Activated CD4-positive, alpha-beta T cell treated with anti-CD3 and anti-CD28 coated beads, Interleukin-2, Interleukin-6, amounts not matched to agents 100 ng/mL and 50 ng/mL, durations not matched to agents 16 hours and 8 hours (primary cell): ENCODE data around the gene RND1.
"Not testable (repeated sequence)": the region's sequence is repeated elsewhere in the genome, so short reads cannot be mapped to it uniquely, and the experiment has no call there.

Experiments
- DNase-seq: peaks from one replicate; pipeline ENCODE4 v3.0.0-alpha.2; 2020

The RND1 gene

DNA sequence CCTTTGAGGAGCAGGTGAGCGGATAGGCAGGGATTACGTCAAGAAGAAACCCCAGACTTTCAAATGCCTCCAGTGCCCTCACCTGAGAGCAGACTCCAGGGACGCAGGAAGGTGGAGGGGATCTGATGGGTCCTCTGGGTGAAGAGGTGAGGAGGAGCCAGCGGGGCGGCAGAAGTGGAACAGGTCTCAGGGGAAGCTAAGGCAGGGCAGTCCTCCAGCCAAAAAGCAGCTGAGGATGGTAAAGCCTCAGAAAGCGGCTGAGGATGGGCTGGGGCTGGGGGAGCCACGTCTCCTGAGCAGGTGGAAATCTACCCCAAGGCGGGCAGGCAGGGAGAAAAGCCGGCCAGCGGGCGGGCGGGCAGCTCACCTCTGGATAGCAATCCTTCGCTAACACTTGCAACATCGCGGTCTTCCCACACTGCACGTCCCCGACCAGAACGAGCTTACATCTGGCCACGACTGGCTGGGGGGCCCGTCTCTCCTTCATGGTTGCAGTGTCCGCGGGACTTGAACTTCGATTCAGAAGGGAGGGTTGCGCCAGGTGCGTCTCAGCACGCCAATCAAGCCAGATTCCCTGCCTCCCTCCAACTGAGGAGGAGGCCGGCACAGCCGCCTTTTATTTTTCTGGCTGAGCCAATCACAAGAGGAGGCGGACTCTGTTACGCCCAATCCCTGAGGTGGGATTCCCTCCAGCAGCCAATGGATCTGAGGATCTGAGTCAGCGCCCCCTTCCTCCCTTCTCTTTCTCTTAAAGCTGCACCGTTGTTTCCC is at the start of gene RND1:
TSS of gene RND1 (minus strand) at position 590 of the 771 bp plus-strand sequence. CDS start at position 487, 103 bp downstream.
- peak; percentile 92 for DNase-seq

DNA sequence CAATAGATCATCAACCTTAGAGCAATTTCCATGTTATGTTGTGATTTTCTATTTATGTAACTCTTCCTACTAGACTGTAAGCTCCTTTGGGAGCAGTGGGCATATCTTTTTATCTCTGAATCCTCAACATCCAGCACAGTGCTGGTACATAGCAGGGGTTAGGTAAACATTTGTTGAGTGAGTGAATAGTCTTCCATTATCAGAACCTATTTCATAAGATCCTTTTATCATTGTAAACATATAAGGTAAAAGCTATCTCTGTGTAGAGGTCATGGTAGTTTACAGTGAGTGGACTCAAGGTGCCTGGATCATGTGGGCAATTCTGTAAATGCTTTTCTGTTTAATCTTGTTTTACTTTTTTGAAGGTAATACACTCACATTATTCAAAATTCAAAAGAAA is 44.5 kb upstream of the RND1 start:
- DNase-seq = no peak

GRCh38 chr12:48909698-48910097 is 44.0 kb upstream of the RND1 start:
- DNase-seq = not testable (repeated sequence)

- DNase-seq = no peak
Observed at GRCh38 chr12:48907245-48907644, 41.6 kb upstream of the RND1 start.

- DNase-seq = peak; percentile 89
Observed at GRCh38 chr12:48903982-48904411, 38.3 kb upstream of the RND1 start.

DNA sequence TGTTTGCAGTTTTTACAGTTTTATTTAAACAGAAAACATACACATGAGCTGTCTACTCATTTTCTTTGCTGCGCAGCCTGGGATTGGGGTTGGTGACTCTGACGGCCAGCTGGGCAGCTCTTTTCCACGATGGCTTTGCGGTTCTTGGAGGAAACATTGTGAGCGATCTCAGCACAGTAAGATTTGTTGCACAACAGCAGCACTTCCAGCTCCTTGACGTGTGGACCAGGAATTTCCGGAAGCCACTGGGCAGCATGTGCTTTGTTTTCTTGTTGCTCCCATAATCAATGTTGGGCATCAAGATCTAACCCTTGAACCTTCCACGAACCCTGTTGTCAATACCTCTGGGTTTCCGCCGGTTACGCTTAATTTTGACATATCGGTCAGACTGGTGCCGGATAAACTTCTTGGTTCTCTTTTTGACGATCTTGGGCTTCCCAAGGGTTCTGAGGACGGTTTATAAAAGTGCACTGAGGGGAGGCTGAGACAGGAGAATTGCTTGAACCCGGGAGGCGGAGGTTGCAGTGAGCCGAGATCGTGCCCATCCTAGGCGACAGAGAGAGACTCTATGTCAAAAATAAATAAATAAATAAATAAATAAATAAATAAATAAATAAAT is 37.8 kb upstream of the RND1 start:
- DNase-seq = no peak

GRCh38 chr12:48901278-48901677 is 35.6 kb upstream of the RND1 start:
- DNase-seq = peak; percentile 77

- no peak for DNase-seq
Observed at GRCh38 chr12:48899651-48900050, 34.0 kb upstream of the RND1 start.

- no peak for DNase-seq
Observed at GRCh38 chr12:48894271-48894670, 28.6 kb upstream of the RND1 start.

DNA sequence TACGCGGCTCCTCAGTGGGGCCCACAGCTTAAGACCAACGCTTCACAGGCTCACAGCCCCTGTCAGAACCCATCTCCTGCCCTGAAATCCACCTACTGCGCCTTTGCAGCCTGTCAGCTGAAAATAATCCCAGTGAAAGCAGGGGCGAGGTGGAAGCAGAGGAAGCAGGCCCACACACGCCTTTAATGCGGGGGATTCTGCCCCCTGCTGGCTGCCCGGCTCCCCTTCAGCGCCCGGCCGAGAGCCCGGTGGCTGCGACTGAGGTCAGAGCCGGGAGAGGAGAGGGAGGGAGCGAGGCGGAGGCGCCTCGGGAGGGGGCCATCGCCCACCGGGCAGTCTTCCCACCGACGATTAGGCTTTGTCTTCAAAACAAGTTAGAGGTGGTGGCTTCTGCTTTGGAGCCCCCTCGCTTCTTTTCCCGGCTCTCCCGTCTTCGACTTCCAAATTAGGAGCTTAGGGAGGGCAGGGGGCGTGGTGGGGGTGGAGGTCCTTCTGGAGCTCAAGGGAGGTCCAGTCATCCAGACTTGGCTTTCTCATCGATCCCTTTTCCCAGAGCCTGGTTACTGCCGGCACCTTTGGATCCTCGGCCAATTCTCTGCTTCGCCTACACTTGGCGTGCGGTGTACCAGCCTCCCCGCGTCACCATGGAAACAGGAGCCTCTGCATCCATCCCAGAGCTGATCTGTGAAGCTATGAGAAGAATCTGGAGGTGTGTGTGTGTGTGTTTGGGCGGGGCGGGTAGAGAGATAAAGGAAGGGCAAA is 25.2 kb upstream of the RND1 start:
- DNase-seq = peak; percentile 85

DNA sequence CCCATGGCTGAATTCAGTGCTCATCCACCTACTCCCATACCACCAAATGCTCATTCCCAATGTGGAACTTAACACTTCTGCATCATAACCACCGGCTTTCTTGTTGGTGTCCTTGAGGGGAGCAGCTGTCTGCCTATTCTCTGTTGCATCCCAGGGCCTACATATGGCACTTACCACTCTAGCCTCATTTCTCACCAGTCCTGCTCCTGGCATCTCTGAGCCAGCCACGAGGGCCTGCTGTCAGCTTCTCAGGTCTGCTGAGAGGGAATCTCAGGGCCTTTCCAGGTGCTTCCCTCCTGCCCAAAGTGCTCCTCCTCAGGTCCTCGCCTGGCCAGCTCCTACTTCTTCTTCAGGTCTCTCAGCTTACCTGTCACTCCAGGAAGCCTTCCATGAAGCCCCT is 24.0 kb upstream of the RND1 start:
- DNase-seq = no peak

DNA sequence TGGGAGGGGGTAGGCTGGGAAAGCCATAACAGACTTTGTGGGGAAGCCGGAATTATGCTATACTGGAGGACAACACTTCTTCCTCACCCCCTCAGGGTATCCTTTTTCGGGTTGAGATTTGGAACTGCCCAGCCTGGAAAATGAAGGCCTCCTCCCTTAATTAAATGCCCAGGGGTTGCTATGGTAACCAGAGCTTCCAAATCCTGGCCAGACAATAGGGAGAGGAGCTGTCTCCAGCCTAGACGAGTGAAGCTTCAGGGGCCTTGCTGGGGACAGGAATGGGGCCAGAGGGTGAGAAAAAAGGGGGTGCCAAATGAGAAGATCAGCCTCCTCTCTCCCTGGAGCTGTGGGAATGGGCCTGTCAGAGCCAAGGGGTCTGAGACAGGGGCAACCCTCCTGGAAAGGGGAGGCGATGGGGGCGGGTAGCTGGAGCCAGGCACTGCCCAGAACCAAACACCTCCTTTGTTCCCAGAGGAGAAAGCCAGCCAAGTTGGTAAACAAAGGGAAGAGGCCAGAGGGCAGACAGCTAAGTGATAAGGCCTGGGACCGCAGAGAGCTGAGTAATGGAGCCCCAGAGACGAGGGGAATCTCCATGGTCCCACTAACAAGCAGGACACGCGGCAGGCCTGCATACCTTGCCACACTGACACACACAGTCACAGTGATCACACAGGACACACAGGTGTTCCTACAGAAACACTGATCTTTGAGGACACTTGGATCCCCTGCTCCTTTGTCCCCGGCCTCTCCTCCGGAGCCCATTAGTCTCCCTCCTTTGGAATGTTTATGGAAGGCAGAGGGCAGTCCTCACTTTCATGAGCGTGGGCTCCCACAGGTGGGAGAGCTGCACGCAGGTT is 17.9 kb upstream of the RND1 start:
- no peak for DNase-seq

DNA sequence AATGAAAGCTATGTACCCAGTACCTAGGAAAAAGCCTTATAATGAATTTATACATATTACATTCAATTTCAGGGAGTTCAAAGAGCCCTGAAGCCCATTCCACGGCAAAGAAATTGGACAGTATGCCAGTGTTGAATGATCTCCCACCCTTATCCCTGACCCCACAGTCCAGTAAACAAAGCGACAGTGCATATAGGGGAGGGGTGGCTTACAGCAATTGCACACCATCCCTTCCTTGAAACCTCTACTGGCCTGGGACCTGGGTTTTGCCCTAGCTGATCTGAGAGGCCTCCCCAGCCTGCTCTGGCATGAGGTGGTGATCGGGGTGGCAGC is 17.3 kb upstream of the RND1 start:
- no peak for DNase-seq

- DNase-seq = no peak
Observed at GRCh38 chr12:48882315-48882687, 16.6 kb upstream of the RND1 start.

DNA sequence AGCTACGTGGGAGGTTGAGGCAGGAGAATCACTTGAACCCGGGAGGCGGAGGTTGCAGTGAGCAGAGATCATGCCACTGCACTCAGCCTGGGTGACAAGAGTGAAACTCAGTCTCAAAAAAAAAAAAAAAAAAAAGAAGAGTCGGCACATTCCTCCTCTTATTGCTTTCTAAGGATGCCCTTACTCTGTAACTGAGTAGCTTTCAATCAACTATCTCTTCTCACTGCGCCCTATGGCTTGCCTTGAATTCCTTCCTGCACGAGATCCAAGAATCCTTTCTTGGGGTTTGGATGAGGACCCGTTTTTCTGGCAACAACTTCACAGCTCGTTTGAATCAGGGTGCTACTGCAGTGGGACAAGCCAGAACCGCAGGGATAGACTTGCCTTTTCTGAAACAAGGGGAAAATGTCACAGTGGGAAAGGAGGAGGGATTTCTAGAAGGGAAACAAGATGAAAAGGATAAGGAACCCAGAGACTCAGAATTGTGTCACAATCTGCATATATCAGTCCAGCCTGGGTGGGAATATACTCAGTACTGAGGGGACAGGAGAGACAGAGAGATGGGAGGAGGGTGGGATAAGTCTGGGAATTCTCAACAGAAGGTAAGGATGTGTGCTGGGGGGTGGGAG is 16.1 kb upstream of the RND1 start:
- DNase-seq = no peak

DNA sequence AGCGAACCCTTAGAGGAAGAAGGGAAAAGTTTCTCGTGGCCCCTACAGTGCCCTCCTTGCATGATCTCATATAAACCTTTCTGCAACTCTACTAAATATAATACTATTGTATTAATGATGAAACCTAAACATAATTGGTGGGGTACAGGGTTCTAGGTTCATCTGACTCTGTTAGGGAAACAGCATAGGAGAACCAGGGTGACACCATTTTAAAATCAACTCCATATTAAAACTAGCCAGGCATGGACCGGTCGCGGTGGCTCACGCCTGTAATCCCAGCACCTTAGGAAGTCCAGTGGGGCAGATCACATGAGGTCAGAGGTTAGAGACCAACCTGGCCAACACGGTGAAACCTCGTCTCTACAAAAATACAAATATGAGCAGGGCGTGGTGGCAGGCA is 15.0 kb upstream of the RND1 start:
- DNase-seq = no peak

- no peak for DNase-seq
Observed at GRCh38 chr12:48878548-48878947, 12.9 kb upstream of the RND1 start.

DNA sequence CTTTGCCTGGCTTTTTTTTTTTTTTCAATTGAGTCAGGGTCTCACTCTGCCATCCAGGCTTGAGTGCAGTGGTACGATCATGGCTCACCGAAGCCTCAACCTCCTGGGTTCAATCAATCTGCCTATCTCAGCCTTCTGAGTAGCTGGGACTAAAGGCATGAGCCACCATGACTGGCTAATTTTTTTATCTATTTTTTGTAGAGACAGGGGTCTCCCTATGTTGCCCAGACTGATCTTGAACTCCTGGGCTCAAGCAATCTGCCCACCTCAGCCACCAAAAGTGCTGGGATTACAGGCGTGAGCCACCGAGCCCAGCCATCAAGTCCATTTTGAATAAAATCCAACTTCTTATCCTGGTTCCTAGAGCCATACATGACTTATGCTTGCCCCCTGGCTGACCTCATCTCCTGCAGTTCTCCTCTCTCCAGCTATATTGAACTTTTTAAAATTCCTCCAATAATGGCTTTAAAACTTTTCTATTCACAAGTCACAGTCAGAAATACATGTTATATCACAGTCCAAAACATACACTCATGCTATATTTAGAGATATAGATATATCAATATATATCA is 10.4 kb upstream of the RND1 start:
- no peak for DNase-seq

DNA sequence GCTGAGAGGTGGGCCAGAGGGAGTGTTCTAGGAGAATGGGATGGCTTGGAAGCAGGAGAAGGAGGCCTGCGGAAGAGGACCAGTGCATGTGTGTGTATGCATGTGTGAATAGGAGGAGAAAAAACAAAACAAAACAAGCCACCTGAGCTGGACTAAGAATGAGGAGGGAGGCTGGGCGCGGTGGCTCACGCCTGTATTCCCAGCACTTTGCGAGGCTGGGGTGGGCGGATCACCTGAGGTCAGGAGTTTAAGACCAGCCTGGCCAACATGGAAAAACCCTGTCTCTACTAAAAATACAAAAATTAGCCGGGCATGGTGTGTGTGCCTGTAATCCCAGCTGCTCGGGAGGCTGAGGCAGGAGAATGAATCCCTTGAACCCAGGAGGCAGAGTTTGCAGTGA is 7.9 kb upstream of the RND1 start:
- not testable (repeated sequence) for DNase-seq

DNA sequence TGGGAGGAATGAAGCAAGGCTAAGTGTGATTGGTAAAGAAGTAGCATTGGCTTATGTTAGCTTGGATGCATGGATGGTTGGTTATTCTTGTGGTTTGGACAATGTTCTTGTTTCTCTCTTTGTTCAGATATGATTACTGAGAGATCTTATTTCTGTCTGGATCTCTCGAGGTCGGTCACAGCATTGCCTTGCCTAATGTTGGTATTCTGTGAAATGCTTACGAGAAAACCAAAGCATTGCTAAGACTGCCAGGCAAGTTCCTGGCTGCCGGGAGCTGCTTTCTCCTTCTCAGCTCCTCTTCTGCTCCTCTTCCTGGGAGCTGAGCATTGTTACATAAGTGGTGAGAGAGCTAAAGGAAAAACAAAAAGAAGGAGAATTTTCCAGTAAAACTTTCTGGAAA is 7.4 kb upstream of the RND1 start:
- no peak for DNase-seq

- no peak for DNase-seq
Observed at GRCh38 chr12:48869191-48869590, 3.5 kb upstream of the RND1 start.

DNA sequence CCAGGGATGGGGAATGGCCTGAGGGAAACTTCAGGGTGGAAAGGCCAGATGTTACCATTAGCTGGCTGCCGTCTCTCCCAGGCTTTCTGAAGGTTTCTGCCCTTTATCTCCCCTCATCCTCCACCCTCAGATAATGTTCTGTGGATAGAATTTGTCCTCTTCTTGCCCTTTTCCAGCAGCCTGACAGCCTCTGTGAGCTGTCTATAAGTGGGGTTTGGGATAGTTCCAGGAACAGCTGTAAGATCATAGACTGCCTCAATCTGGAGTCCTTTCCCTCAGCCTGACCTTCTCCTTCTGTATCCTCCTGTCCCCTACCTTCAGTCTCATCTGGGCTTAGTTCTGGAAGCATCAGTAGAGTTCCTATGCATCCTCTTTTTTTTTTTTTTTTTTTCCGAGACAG is 2.8 kb upstream of the RND1 start:
- DNase-seq = no peak
